Suprapubic skin (tissue), 3 donors: Measurements from ENCODE around the gene MGAT5B.

Source experiments
- EP300 ChIP-seq: sonication (generic); formaldehyde crosslinking; IDR thresholded peaks from one replicate; pipeline ENCODE4 v1.6.1; 2017; ENCODE audit warnings: antibody characterized with exemption
- TF ChIP-seq, protein P1 (sequence below), 2 donors: fragments of 200-600 bp in 1 of 2; fragments of 450-650 bp in 1 of 2; sonication (generic) in 1 of 2; IDR thresholded peaks; one replicate each; pipeline ENCODE4 v1.5.1; 2016 to 2019; ENCODE audit warnings: antibody characterized with exemption in 2 of 2, mild to moderate bottlenecking in 1 of 2, moderate library complexity in 1 of 2

DNA sequence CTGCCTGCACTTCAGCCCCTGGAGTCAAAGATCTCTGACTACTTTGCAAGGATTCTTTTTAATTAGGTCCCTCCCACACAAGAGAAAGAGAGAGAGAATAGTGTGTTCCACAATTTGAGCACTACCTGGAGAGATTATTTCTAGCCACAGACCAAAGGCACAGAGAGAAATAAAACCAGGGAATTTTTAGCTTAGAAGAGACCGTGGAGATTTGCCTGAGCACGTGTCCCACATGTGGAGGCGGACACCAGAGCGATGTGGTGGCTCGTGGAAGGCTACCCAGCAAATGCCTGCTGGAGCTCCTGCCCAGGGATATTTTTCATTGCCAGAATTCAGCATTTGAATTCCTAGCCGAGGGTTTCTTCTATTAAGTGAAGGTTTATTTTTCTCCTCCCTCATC is 50.6 kb downstream of the MGAT5B start:
- TF ChIP-seq, protein P1, sequence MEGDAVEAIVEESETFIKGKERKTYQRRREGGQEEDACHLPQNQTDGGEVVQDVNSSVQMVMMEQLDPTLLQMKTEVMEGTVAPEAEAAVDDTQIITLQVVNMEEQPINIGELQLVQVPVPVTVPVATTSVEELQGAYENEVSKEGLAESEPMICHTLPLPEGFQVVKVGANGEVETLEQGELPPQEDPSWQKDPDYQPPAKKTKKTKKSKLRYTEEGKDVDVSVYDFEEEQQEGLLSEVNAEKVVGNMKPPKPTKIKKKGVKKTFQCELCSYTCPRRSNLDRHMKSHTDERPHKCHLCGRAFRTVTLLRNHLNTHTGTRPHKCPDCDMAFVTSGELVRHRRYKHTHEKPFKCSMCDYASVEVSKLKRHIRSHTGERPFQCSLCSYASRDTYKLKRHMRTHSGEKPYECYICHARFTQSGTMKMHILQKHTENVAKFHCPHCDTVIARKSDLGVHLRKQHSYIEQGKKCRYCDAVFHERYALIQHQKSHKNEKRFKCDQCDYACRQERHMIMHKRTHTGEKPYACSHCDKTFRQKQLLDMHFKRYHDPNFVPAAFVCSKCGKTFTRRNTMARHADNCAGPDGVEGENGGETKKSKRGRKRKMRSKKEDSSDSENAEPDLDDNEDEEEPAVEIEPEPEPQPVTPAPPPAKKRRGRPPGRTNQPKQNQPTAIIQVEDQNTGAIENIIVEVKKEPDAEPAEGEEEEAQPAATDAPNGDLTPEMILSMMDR (IDR thresholded peaks at IDR 0.05), result no peak
- TF ChIP-seq EP300, result no peak
